HS-27A (cell line): ENCODE data around the gene GTF3C1.
"Not testable (repeated sequence)": the region's sequence is repeated elsewhere in the genome, so short reads cannot be mapped to it uniquely, and the experiment has no call there.

Source experiments
- DNase-seq: peaks from one replicate; pipeline ENCODE4 v3.0.0-alpha.2; 2012; ENCODE audit warnings: low read depth, missing footprints

The GTF3C1 gene

GRCh38 chr16:27549746-27550581, at the start of gene GTF3C1, which contains the start of gene KATNIP:
TSS of gene GTF3C1 (minus strand) at chr16:27549913. CDS start at chr16:27549890, 23 bp downstream.
TSS of gene KATNIP (plus strand) at chr16:27550144. CDS start at chr16:27550171, 27 bp downstream.
- peak; percentile 92 for DNase-seq

GRCh38 chr16:27598931-27599565, 49.3 kb upstream of the GTF3C1 start:
- no peak for DNase-seq

GRCh38 chr16:27598220-27598619, 48.5 kb upstream of the GTF3C1 start:
- no peak for DNase-seq

- no peak for DNase-seq
Observed at GRCh38 chr16:27597361-27597760, 47.6 kb upstream of the GTF3C1 start.

GRCh38 chr16:27596411-27596810, 46.7 kb upstream of the GTF3C1 start:
- DNase-seq = no peak

GRCh38 chr16:27595993-27596392, 46.3 kb upstream of the GTF3C1 start:
- no peak for DNase-seq

- DNase-seq = no peak
Observed at GRCh38 chr16:27595475-27595874, 45.8 kb upstream of the GTF3C1 start.

- no peak for DNase-seq
Observed at GRCh38 chr16:27591837-27592236, 42.1 kb upstream of the GTF3C1 start.

- no peak for DNase-seq
Observed at GRCh38 chr16:27588057-27588456, 38.3 kb upstream of the GTF3C1 start.

- no peak for DNase-seq
Observed at GRCh38 chr16:27586711-27587110, 37.0 kb upstream of the GTF3C1 start.

- DNase-seq = no peak
Observed at GRCh38 chr16:27585200-27585599, 35.5 kb upstream of the GTF3C1 start.

- DNase-seq = no peak
Observed at GRCh38 chr16:27583634-27584033, 33.9 kb upstream of the GTF3C1 start.

GRCh38 chr16:27582883-27583282, 33.2 kb upstream of the GTF3C1 start:
- no peak for DNase-seq

GRCh38 chr16:27579087-27579980, 29.6 kb upstream of the GTF3C1 start:
- no peak for DNase-seq

GRCh38 chr16:27576729-27577128, 27.0 kb upstream of the GTF3C1 start:
- DNase-seq = no peak

GRCh38 chr16:27572711-27573110, 23.0 kb upstream of the GTF3C1 start:
- no peak for DNase-seq

GRCh38 chr16:27571433-27572326, 22.0 kb upstream of the GTF3C1 start:
- DNase-seq = no peak

GRCh38 chr16:27570986-27571385, 21.3 kb upstream of the GTF3C1 start:
- DNase-seq = not testable (repeated sequence)

GRCh38 chr16:27568077-27568476, 18.4 kb upstream of the GTF3C1 start:
- DNase-seq = no peak

GRCh38 chr16:27566417-27566816, 16.7 kb upstream of the GTF3C1 start:
- DNase-seq = no peak

GRCh38 chr16:27564224-27564623, 14.5 kb upstream of the GTF3C1 start:
- DNase-seq = no peak
